GM18873 (cell line): ENCODE data around the gene TMEM63C.

Experiments
- ATAC-seq: cut with Tn5 transposase; IDR thresholded peaks from one replicate; pipeline ENCODE4 v1.9.1; 2021; ENCODE audit warnings: mild to moderate bottlenecking, moderate library complexity, moderate number of reproducible peaks; ENCODE audit not compliant: unreplicated experiment, low FRiP score

Gene TMEM63C

DNA sequence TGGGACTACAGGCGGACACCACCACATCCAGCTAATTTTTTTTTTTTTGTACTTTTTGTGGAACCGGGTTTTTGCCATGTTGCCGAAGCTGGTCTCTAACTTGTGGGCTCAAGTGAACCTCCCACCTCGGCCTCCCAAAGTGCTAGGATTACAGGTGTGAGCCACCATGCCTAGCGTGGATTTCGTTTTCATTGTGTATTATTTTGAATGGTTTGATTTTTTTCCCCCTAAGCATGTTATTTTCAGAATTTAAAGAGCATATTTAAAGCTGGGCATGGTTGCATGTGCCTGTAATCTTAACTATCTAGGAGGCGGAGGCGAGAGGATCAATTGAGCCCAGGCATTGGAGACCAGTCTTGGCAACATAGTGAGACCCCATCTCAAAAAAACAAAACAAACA, 13.1 kb downstream of the TMEM63C start:
- ATAC-seq: no peak

DNA sequence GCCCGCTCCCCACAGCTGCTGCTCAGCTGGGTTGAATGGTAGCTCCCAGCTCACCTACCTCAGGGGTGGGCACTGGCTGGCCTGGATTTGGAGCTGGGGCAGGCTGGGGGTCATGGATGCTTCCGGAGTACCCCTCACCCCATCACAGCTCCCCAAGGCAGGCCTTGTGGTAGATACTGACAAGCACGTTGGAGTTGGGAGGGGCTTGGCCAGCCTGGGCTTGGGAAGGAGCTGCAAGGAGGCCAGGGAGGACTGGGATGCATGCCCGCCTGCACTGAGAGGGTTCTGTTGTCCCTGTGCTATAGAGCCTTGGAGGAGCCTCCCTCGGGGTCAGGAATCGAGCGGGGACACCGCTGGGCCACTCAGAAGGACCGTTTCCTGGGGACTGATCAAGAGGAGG, 14.2 kb downstream of the TMEM63C start:
- no peak for ATAC-seq

DNA sequence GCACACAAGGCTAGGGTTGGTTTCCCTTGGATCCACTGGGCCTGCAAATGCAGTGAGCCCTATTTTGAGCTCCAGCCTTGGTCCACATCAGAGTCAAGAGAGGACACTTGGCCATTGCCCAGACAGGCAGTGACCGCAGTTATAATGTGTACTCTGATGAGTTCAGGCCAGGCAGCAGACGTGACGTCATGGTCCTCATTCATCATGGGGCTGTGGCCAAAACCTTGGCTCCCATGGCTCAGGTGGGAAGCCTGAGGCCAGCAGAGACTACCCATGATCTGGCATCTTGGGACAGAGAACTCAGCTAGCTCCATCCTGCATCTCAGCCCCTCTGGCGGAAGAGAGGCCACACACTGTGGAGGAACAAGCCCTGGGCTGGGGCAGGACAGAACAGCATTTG, 16.4 kb downstream of the TMEM63C start:
- no peak for ATAC-seq

DNA sequence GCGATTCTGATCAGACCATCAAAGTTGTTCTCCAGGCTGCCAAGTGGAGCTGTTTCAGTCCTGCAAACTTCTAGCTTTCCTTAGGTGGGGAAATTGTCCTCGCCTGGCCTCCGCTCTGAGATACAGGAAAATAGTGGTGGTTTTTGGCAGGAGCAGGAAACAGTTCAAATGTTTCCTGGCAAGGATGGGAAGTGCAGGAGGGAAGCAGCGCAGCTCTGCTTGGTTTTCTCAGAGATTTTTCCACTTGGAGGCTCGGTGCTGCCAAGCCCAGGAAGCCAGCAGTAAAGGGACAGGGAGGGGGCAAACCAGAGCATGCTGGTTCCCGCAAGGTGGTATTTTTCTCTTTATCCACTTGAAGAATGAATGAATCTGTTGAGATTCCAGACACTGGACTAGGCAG, 17.0 kb downstream of the TMEM63C start:
- no peak for ATAC-seq

DNA sequence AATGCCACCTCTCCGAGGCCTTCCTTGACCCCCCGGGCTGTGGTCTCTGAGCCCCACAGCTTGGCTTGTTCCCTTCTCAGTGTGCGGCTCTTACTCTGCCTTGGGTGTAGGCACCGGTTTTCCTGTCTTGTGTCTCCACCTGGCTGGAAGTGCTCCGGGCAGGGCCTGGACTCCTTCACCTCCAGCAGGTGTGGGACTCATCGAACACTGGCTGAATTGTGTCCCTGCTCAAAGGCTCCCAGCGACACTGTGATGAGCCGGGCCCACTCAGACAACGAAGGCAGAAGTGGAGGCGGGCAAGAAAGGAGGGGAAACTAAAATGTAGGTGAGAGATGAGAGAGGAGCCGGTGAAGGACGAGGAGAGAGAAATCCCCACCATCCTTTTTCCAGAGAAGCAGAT, 18.0 kb downstream of the TMEM63C start:
- ATAC-seq: no peak

DNA sequence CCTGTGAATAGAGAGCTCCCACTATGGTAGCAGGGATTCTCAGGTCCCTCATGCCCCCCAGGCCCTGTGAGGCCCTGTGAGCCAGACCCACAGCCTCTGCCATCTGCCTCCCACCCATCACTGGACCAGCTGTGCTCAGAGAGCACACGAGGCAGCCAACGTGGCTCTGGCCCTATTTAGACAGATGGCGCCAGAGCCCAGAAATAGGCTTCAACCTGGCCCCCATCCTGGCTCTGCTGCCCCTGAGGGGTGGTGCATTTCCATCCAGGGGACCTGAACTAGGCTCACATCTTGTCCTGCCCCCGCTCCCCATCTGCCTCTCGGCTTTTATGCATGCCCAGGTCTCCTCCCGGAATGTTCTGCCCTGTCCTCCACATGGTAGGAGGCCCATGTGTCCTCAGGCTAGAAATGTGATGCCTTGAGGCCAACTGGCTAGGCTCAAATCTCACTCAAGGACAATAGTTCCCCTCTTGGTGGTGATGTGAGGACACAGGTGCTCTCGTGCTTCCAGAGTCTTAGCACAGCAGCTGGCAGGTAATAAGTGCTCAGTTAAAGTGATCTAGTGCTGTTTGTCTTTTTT, 18.9 kb downstream of the TMEM63C start:
- ATAC-seq: no peak

DNA sequence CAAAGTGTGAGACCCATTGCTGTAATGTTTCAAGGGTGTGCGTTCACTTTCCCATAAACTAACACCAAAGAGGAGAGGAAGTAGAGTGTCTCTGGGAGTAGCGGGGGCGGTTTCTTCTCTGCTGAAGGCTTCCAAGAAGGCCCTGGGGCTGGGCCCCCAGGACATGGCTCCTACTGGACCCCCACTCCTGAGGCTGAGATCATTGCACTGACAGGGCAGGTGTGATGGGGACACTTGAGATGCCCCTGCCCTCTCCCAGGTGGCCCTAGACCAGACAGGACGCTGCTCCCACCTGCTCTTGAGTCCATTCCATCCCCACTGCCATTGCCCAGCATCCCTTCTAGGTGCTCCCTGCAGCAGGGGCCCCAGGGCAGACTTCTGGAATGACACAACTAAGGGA, 20.1 kb downstream of the TMEM63C start:
- ATAC-seq: no peak

DNA sequence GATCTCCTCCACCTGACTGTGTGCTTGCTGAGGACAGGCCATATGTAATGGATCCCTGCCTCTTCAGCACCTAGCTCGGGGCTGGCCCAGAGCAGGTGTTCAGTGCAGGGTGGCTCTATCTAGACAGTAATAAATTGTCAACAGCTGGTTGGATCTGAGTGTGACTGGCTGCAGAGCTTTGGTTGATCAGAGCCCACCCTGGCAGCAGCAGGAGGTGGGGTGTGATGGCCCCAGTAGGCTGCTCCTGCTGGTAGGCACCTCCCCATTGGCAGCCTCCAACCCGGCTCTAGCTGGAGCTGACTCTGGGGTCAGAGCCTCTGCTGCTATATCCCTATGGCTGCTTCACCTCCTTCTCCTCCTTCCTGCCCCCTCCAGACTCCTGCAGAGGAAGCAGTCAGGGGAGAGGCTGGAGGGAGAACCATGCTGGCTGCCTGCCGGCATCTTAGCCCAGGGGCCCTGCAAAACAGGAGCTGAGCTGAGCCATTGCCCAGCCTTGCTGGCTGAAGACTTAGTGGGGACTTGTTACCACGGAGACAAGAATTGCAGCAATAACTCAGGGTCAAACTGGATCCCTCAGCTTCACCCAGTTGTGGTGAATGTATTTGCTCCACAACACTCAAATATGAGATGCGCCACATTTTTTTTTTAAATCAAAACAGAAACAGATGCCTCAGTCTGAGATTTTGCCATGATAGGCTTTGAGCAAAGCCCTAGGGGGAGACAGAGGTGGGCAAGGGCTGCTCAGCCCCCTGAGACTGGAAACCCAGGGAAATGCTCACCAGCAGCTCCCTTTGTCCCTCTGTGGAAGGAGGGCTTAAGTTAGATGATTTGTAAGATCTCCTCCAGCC, 22.2 kb downstream of the TMEM63C start:
- ATAC-seq: no peak

DNA sequence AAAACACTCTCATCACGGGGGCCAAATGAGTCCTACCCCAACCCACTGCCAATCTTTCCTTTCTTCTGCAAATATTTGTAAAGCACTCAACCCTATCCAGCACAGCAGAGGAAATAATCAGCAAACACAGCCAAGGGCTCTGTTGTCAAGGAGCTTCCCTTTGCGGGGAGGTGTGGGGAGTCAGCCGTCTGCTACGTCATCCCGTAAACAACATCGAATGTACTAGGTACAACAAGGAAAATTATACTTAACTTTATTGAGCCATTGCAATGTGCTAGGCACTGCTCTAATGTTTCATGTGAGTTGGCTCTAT, 22.8 kb downstream of the TMEM63C start:
- no peak for ATAC-seq

DNA sequence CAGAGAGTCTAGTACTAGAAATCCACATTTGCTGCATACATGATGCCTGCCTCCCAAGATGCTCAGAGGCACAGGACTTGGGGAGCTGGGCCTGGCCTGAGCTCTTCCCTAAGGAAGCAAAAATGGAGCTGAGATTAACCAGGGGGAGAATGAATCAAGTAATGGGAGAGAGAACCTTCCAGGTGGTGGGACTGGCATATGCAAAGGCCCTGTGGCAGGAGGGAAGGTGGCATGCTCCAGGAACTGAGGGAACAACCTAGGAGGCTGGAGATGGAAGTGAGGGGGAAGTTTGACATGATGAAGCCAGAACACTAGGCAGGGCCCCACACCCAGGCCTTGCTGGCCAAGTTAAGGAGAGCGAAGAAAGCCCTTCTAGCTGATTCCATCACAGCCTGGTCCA, 23.3 kb downstream of the TMEM63C start:
- ATAC-seq: no peak

DNA sequence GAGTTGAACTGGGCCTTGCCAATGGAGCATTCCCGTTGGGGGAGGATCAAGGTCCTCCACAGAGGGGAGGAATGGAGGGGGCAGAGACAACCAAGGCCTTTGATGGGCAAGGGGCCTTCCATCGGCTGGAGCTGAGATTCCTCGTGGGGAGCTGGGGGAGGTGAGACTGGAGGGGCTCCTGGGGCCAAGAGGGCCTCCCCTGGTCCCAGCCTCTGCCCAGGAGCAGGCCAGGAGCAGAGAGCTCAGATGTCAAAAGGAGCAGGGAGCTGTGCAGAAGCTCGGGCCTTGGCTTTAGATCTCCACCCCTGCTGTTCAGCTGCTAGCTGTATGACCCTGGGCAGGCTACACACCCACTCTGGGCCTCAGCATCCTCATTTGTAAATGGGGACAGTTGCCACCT, 24.0 kb downstream of the TMEM63C start:
- no peak for ATAC-seq

DNA sequence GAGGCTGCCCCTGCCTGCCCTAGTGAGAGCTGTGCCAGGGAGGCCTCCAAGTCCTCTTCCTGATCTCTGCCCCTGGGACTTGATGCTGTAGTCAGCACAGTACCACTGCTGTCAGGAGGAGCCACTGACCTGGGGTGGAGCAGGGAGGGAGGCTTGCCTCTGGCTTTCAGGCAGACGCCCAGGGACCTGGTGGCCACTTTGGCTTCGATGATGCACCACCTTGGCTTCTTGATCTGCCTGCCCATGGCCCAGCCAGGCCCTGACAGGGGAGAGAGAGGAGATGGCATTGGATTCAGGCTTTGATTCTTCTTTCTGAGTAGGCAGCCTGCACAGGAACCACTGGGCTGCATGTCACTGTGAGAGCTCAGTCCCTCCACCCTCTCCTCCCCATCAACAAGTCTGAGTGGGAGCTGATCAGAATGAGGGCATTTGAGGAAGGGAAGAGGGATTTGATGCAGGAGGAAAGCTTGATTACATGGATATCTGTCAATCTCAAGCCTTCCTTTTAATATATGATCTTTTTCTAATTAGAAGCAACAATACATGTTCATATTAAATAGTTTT, 24.7 kb downstream of the TMEM63C start:
- no peak for ATAC-seq

DNA sequence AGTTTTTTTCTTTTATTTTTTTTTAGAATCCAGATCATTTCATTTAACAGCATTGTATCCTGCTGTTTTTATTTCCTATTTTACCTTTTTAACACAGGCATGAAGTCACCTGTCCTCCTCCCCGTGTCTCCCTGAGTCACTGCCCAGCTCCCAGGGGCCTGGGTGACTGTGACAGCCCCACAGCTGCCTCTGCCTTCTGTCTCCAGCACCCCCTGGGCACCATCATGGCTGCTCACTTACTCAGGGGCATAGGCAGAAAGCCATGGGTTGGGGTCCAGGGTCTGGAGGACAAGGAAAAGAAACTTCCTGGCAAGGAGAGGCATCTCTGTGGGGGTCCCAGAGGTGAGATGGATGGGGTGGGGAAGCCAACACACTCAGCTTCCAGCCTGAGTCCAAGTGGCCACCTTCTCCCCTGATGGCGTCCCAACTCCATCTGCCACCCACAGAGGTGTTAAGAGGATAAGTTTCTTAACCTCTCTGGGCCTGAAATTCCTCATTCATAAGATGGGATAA, 25.3 kb downstream of the TMEM63C start:
- ATAC-seq: no peak

DNA sequence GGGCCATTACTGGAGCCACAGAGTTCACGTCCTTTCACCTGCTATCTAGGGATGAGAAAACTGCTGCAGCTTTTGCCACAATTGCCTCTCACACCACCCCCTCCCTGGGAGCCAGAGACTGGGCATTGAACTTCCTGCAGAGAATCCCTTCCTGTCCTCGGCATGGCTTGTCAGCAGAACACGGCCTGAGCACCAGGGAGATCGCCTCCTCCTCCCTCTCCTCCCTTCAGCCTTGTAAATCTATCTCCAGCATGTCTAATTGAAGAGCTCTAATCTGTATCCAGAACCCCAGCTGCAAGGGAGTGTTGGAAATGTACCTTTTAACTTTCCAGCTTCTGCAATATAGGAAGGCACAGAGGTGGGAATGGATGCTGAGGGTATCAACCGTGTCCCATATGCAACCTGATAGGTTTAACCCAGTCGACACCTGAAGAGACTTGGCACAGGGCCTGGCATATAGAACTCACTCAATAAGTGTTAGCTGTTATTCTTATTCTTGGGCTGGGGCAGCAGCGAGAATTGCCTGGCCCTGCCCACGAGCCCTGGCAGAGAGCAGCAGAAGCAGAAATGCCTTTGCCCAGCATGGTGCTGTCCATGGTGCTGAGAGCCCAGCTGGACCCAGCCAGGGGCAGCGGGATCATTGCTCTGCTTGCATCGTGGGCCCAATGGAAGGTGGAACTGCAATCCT, 26.8 kb downstream of the TMEM63C start:
- ATAC-seq: no peak

DNA sequence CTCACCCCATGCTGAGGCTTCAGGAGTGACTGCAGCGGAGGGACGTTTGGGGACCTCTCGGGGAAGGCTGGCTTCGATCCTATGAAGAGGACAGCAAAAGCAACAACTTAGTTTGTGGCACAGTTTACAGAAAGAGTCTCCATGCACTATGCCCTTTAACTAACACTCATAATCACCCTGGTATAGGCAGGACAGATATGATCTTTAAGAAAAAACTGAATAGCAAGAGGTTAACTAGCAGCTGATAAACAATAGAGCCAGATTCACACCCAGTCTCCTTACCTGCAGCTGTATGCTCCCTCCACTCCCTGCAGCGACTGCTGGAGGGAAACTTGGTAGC, 27.4 kb downstream of the TMEM63C start:
- ATAC-seq: no peak

DNA sequence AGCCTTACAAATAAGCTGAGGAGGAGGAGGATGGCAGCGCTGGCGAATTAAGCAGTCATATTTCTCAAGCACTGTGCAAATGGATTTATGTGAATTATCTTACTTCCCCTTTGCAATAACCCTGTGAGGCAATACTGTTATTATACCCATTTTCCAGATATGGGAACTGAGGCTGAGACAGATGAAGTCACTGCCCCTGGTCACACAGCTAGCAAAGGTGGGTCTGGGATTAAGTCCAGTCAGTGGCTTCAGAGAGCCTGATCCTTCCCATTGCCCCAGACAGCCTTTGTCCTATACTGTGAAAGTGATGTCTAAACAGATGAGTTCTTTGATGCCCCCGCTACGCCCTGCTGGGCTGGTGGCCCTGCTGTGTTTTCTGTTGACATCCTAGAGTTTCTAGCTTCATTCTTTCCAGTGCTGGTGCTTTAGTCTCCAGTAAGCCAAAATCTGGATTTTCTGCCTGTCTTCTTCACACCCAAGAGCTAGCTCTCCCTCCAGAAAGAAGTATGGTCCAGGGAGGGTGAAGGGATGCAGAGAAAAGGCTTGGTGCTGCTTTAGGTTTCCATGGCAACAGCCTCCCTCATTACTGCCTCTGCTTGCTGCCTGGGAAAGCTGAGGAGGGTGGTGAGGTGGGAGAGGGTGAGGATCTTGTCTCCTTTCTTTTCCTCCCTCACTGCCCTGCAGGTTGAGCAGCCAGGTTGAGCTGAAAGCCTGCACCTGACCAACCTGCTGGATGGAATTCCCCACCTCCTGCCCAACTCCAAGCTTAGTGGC, 30.7 kb downstream of the TMEM63C start:
- ATAC-seq: no peak

DNA sequence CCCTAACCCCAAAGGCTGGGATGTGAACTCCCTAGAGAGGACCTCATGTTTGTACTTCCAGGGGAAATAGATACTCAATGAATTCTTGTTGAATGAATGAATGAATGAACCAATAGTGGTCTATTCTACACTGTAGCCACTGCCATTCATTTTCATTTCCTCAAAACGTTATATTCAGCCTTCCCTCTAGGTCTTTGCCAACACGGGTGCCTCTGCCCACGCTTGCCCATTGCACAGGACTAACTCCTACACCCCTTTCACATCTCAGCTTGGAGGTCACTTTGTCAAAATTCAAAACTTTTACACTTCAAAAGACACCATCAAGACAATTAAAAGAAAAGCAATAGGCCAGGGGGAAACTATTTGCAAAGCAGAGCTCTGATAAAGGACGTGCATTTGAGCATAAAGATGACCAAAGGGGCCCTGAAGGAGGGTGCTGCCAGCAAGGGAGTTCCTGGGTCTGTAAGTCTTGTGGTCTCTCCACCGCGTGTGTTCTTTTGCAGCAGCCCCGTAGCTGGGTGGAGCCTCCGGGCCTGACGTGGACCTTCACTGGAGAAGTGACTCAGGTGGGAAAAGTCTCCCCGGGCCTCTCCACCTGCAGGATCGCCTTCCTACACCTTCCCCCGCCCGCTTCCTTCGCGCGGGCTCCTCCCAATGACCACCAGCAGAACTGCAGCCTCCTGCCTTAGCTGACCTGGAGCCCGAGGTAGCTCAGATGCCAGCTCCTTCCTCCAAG, 31.5 kb downstream of the TMEM63C start:
- no peak for ATAC-seq

DNA sequence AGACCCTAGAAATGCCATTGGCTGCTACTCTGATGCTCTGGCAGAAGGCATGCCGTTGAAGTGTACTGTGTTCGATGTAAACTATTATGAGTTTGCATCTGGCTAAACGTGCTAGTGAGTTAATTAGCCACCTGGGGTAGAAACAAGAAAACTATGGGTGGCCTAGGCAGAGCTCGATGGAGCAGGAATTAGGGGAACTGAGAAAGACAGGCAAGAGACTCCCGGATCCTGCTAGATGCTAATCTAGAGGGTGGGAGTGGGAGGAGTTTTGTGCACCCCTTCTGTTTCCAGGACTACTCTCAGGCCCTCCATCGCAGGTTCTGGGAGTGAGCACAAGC, 32.0 kb downstream of the TMEM63C start:
- no peak for ATAC-seq

DNA sequence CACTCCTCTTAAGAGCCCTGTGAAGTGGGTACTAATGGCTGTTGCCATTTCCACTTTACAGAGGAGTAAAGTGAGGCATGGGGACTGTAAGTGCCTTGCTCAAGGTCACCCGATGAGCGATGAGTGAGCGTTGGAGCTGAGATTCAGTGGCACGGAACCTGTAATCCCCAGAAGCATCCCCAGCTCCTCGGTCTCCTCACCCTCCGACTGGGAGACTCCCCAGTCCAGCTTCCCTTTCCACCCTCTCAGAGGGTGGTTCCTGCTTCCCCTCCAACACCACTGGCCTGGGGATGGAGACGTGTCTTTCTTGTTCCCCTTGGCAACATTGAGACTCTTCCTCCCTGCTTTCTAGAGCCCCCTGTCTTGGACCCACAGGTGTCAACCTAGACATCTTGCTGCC, 32.6 kb downstream of the TMEM63C start:
- ATAC-seq: no peak

DNA sequence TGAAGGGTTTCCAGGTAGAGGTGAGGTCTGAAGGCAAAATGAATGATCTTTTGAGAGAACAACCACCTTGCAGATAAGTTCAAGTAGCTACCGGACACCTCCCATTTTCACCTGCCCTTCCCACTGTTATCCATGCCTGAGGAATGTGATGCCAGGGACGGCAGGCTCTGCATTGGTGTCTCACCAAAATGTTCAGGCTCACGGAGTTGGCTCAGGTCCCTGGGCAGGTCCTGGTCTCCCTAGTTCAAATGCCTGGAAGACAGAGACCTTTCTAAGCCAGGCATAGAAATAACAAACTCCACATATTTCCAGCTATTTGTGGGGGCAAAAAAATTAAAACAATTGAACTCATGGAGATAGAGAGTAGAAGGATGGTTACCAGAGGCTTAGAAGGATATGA, 36.0 kb downstream of the TMEM63C start:
- no peak for ATAC-seq
